HepG2 (cell line): Measurements from ENCODE around the gene PLXNB2. TPM values are rescaled to one million over a fixed set of nuclear protein-coding genes. Genes with fewer than 3 reads are reported as not detected.

Source experiments
- AGO1 ChIP-seq: fragments of 200-400 bp; formaldehyde crosslinking; IDR thresholded peaks from 2 replicates; pipeline ENCODE4 v1.6.1; 2017; ENCODE audit warnings: mild to moderate bottlenecking, low read depth, low read length, moderate library complexity; ENCODE audit not compliant: poor library complexity, severe bottlenecking
- HNF4A ChIP-seq: sonication (generic); formaldehyde crosslinking; IDR thresholded peaks from 2 replicates; pipeline ENCODE4 v1.4.0; 2020; ENCODE audit warnings: missing genetic modification reagents
- KDM2A ChIP-seq: sonication (generic); formaldehyde crosslinking; IDR thresholded peaks from 2 replicates; pipeline ENCODE4 v1.4.0; 2020; ENCODE audit warnings: low read depth, missing genetic modification reagents, borderline replicate concordance
- LCORL ChIP-seq, 2 experiments: fragments of 450-650 bp in 1 of 2; sonication (generic) in 1 of 2; formaldehyde crosslinking in 1 of 2; IDR thresholded peaks; 2 replicates each; pipeline versions ENCODE4 v1.5.0 to v1.6.1; 2017 to 2020; ENCODE audit warnings: antibody characterized with exemption in 1 of 2, missing genetic modification reagents in 1 of 2
- MIER3 ChIP-seq: IDR thresholded peaks from 2 replicates; pipeline ENCODE4 v1.6.1; 2016; ENCODE audit warnings: missing compliant biosample characterization, borderline replicate concordance
- MIXL1 ChIP-seq: IDR thresholded peaks from 2 replicates; pipeline ENCODE4 v1.6.1; 2016
- RAD21 ChIP-seq: fragments of 450-650 bp; formaldehyde crosslinking; IDR thresholded peaks from 2 replicates; pipeline ENCODE4 v1.5.0; 2020; ENCODE audit warnings: mild to moderate bottlenecking
- RELA ChIP-seq: sonication (generic); formaldehyde crosslinking; IDR thresholded peaks from 2 replicates; pipeline ENCODE4 v1.4.0; 2020; ENCODE audit warnings: missing genetic modification reagents
- SALL1 ChIP-seq: sonication (generic); formaldehyde crosslinking; IDR thresholded peaks from 2 replicates; pipeline ENCODE4 v1.8.0; 2022; ENCODE audit warnings: mild to moderate bottlenecking, missing genetic modification reagents
- STAT5B ChIP-seq: sonication (generic); formaldehyde crosslinking; IDR thresholded peaks from 2 replicates; pipeline ENCODE4 v1.4.0; 2020; ENCODE audit warnings: missing genetic modification reagents
- TEAD3 ChIP-seq: optimal IDR thresholded peaks from 2 replicates; pipeline ENCODE3; 2016; ENCODE audit warnings: borderline replicate concordance
- ZFX ChIP-seq: sonication (generic); formaldehyde crosslinking; IDR thresholded peaks from 2 replicates; pipeline ENCODE4 v1.4.0; 2020; ENCODE audit warnings: mild to moderate bottlenecking, low read depth, missing genetic modification reagents, moderate library complexity
- ZMYM2 ChIP-seq: sonication (generic); formaldehyde crosslinking; IDR thresholded peaks from 2 replicates; pipeline ENCODE4 v1.8.0; 2022; ENCODE audit warnings: mild to moderate bottlenecking, missing genetic modification reagents
- ZNF350 ChIP-seq: sonication (generic); formaldehyde crosslinking; IDR thresholded peaks from 2 replicates; pipeline ENCODE4 v1.4.0; 2020; ENCODE audit warnings: mild to moderate bottlenecking, low read depth, missing genetic modification reagents, borderline replicate concordance
- ZNF75D ChIP-seq: sonication (generic); formaldehyde crosslinking; IDR thresholded peaks from 2 replicates; pipeline ENCODE4 v1.8.1; 2023; ENCODE audit warnings: missing genetic modification reagents, mild to moderate bottlenecking, borderline replicate concordance
- ZNF777 ChIP-seq: sonication (generic); formaldehyde crosslinking; IDR thresholded peaks from 2 replicates; pipeline ENCODE4 v1.4.0; 2020; ENCODE audit warnings: missing genetic modification reagents
- polyA plus RNA-seq, 8 experiments: library from polyadenylated mRNA; depleted of rRNA in 3 of 8; stranded (reverse) in 7 of 8; unstranded in 1 of 8; fragments of >200 nt; fragmentation: Illumina TruSeq in 4 of 8; extraction: Trizol in 4 of 8; gene quantifications; 2 replicates each; pipeline versions ENCODE4 v1.2.1 to v1.2.3, GENCODE V29; 2011 to 2016; ENCODE audit warnings: low read depth in 4 of 8, missing spikeins in 1 of 8, mixed read lengths in 1 of 8; ENCODE audit not compliant: insufficient read depth in 1 of 8
- total RNA-seq, 5 experiments: library from RNA; depleted of rRNA; stranded (reverse); fragments of >200 nt; fragmentation: Illumina TruSeq; extraction: Trizol; gene quantifications; 2 replicates each; pipeline ENCODE4 v1.2.3, GENCODE V29; 2016; ENCODE audit warnings: low read depth in 1 of 5
- TF ChIP-seq, protein P1 (sequence below): sonication (generic); formaldehyde crosslinking; IDR thresholded peaks from 2 replicates; pipeline ENCODE4 v1.8.1; 2023; ENCODE audit warnings: mild to moderate bottlenecking, moderate library complexity, missing genetic modification reagents
- TF ChIP-seq, protein P2 (sequence below): sonication (generic); formaldehyde crosslinking; conservative IDR thresholded peaks from 2 replicates; pipeline ENCODE4 v1.8.0; 2022; ENCODE audit warnings: mild to moderate bottlenecking, moderate library complexity, missing genetic modification reagents
- TF ChIP-seq, protein P3 (sequence below): sonication (generic); formaldehyde crosslinking; IDR thresholded peaks from 2 replicates; pipeline ENCODE4 v1.5.0; 2020; ENCODE audit warnings: mild to moderate bottlenecking, low read depth, missing genetic modification reagents, borderline replicate concordance
- TF ChIP-seq, protein P4 (sequence below): IDR thresholded peaks from 2 replicates; pipeline ENCODE4 v1.6.1; 2016; ENCODE audit warnings: low read depth
- TF ChIP-seq, protein P5 (sequence below): sonication (generic); formaldehyde crosslinking; IDR thresholded peaks from 2 replicates; pipeline ENCODE4 v1.4.0; 2020; ENCODE audit warnings: missing genetic modification reagents

The PLXNB2 gene
- total and polyA plus RNA-seq, 2 of the 13 experiments (the other 11 are each of a cell fraction or from before 2014, with no cell fraction given), result 32.6 to 68.9 TPM

DNA sequence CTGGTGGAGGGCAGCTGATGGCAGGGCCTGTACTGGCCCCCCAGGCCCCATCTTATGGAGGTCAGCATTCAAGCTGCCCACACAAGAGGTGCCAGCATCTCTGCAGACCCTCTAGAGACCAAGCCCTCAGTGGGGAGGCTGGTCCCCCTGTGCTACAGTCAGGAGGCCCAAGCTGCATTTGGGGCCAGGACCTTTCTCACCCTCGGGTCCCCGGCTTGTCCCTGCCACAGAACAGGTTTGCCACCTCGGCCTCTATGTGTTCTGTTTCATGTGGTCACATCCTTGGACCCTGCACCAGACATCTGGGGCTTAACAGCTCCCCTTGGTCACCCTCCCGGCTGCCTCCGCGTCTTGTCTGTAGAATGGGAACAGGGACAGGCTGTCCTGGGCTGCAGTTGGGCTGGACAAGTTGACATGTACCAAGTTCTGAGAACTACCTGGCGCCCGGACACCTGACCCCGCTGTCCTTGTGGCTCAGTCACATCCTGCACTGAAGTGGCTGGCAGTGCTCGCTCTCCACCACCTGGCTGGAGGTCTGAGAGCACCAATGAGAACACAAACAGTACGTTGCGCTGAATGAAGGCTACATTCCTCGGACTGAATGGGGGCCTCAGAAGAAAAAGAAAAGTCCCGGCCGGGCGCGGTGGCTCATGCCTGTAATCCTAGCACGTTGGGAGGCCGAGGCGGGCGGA is 2.7 kb upstream of the PLXNB2 start (continued):
- TF ChIP-seq ZMYM2 (peak; percentile 27; the same call in 1 of the 2 replicates), HNF4A (CRISPR knock-in tag) (peak; percentile 50), AGO1 (peak; percentile 11), KDM2A (CRISPR knock-in tag) (0 out of 2 replicates have a peak, but pooled peaks have one; percentile 16), TEAD3 (peak; percentile 52), SALL1 (CRISPR knock-in tag) (peak; percentile 40; the same call in 1 of the 2 replicates), MIXL1 (no peak), ZFX (CRISPR knock-in tag) (peak; percentile 12; the same call in 1 of the 2 replicates), ZNF777 (no peak), LCORL (IDR thresholded peaks at IDR 0.05) (no peak), LCORL (CRISPR knock-in tag; IDR thresholded peaks at IDR 0.05) (peak; percentile 56; the same call in 1 of the 2 replicates), ZNF75D (CRISPR knock-in tag) (no peak), RELA (CRISPR knock-in tag) (no peak), ZNF350 (CRISPR knock-in tag) (no peak), MIER3 (0 out of 2 replicates have a peak, but pooled peaks have one; percentile 17), RAD21 (CRISPR knock-in tag) (0 out of 2 replicates have a peak, but pooled peaks have one; percentile 25), STAT5B (no peak)
- TF ChIP-seq, protein P1, sequence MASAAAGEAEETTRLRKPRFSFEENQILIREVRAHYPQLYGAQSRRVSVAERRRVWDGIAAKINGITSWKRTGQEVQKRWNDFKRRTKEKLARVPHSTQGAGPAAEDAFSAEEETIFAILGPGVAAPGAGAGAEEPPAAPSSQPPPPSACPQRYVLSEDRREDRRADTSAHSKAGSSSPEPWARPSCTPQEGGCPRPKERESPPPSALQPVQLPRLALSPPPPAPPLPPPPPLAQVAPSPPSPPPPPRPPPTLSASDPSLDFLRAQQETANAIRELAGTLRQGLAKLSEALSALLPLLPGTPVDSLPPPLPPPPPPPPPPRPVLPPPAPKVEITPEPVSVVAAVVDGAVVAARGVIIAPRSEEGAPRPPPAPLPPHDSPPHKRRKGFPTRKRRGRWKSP (CRISPR knock-in tag), result peak; percentile 47; the same call in 1 of the 2 replicates
- TF ChIP-seq, protein P2, sequence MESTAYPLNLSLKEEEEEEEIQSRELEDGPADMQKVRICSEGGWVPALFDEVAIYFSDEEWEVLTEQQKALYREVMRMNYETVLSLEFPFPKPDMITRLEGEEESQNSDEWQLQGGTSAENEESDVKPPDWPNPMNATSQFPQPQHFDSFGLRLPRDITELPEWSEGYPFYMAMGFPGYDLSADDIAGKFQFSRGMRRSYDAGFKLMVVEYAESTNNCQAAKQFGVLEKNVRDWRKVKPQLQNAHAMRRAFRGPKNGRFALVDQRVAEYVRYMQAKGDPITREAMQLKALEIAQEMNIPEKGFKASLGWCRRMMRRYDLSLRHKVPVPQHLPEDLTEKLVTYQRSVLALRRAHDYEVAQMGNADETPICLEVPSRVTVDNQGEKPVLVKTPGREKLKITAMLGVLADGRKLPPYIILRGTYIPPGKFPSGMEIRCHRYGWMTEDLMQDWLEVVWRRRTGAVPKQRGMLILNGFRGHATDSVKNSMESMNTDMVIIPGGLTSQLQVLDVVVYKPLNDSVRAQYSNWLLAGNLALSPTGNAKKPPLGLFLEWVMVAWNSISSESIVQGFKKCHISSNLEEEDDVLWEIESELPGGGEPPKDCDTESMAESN (CRISPR knock-in tag), result 0 out of 2 replicates have a peak, but pooled peaks have one; percentile 25
- TF ChIP-seq, protein P3, sequence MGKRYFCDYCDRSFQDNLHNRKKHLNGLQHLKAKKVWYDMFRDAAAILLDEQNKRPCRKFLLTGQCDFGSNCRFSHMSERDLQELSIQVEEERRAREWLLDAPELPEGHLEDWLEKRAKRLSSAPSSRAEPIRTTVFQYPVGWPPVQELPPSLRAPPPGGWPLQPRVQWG (CRISPR knock-in tag), result no peak
- TF ChIP-seq, protein P4, sequence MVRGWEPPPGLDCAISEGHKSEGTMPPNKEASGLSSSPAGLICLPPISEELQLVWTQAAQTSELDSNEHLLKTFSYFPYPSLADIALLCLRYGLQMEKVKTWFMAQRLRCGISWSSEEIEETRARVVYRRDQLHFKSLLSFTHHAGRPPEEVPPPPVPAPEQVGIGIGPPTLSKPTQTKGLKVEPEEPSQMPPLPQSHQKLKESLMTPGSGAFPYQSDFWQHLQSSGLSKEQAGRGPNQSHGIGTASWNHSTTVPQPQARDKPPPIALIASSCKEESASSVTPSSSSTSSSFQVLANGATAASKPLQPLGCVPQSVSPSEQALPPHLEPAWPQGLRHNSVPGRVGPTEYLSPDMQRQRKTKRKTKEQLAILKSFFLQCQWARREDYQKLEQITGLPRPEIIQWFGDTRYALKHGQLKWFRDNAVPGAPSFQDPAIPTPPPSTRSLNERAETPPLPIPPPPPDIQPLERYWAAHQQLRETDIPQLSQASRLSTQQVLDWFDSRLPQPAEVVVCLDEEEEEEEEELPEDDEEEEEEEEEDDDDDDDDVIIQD, result 0 out of 2 replicates have a peak, but pooled peaks have one; percentile 18
- TF ChIP-seq, protein P5, sequence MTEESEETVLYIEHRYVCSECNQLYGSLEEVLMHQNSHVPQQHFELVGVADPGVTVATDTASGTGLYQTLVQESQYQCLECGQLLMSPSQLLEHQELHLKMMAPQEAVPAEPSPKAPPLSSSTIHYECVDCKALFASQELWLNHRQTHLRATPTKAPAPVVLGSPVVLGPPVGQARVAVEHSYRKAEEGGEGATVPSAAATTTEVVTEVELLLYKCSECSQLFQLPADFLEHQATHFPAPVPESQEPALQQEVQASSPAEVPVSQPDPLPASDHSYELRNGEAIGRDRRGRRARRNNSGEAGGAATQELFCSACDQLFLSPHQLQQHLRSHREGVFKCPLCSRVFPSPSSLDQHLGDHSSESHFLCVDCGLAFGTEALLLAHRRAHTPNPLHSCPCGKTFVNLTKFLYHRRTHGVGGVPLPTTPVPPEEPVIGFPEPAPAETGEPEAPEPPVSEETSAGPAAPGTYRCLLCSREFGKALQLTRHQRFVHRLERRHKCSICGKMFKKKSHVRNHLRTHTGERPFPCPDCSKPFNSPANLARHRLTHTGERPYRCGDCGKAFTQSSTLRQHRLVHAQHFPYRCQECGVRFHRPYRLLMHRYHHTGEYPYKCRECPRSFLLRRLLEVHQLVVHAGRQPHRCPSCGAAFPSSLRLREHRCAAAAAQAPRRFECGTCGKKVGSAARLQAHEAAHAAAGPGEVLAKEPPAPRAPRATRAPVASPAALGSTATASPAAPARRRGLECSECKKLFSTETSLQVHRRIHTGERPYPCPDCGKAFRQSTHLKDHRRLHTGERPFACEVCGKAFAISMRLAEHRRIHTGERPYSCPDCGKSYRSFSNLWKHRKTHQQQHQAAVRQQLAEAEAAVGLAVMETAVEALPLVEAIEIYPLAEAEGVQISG (CRISPR knock-in tag), result peak; percentile 96
